ENCODE data around the gene FAM120A. TPM values are rescaled to one million over a fixed set of nuclear protein-coding genes. Genes with fewer than 3 reads are reported as not detected.

FAM120A gene
- total RNA-seq, 1 donor = 185 TPM

DNA sequence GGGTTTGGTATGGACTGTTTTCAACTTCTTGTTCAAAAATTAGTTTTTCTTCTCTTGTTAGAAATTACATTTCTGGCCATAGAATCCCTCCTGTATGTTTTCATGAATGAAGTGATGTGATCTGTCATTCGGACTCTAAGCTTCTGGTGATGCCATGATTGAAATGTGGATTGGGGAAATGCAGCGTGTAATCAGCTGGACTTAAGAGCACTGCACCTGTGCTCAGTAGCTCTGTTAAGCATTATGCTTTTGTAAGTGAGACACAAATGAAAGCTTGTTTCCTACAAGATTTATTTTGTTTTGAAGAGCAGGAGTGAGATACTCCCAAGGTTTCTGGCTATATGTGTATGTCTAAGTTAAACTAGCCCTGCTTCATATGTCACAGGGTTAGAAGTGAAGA is 25.9 kb downstream of the FAM120A start:
- TF ChIP-seq, protein P1, sequence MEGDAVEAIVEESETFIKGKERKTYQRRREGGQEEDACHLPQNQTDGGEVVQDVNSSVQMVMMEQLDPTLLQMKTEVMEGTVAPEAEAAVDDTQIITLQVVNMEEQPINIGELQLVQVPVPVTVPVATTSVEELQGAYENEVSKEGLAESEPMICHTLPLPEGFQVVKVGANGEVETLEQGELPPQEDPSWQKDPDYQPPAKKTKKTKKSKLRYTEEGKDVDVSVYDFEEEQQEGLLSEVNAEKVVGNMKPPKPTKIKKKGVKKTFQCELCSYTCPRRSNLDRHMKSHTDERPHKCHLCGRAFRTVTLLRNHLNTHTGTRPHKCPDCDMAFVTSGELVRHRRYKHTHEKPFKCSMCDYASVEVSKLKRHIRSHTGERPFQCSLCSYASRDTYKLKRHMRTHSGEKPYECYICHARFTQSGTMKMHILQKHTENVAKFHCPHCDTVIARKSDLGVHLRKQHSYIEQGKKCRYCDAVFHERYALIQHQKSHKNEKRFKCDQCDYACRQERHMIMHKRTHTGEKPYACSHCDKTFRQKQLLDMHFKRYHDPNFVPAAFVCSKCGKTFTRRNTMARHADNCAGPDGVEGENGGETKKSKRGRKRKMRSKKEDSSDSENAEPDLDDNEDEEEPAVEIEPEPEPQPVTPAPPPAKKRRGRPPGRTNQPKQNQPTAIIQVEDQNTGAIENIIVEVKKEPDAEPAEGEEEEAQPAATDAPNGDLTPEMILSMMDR (IDR thresholded peaks at IDR 0.05; ENCODE audit: insufficient read depth, low read depth, low read length) = no peak
- no peak for DNase-seq (ENCODE audit: low read depth)
- H3K4me3 ChIP-seq (ENCODE audit: low read depth, low read length) = no peak overlapping the region

DNA sequence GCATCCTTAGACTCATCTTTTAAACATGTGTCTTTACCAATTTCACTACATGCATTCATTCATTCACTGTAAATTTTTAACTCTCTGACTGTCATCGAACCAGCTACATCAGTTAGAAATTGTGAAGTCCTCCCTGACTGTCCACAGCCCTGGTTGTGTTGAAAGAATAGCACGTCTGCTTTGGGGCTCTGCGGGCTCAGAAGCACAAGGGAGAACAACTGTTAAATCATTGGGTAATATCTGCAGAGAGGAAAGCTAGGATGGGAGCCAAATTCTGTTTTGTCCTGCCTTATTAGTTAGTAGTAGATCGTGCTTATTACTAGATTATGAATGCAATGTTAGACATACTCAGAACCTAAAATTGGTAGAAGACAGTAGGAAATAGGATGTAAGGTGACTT is 28.2 kb downstream of the FAM120A start:
- TF ChIP-seq, protein P1 (IDR thresholded peaks at IDR 0.05; ENCODE audit: insufficient read depth, low read depth, low read length) = no peak
- H3K4me3 ChIP-seq (ENCODE audit: low read depth, low read length) = no peak overlapping the region
- peak; percentile 73 for DNase-seq (ENCODE audit: low read depth)

DNA sequence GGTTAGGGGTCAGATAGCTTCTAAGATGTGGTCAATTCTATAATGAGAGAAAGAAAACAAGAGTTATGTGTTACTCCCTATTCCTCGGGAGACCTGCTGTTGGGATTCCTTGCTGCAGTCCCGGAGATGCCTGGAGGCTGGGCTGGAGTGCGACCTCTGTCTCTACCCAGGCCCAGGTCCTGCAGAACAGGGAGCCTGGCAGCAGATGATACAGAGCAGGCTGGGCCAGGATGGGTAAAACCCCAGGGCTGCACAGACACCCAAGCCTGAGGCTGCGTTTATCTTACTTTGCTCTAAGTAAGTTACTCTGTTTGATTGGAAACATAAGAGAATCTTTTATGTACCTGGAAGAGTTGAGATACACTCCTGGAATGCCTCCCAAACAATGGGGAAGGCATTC is 28.8 kb downstream of the FAM120A start:
- DNase-seq (ENCODE audit: low read depth) = no peak
- TF ChIP-seq, protein P1 (IDR thresholded peaks at IDR 0.05; ENCODE audit: insufficient read depth, low read depth, low read length) = no peak
- H3K4me3 ChIP-seq (ENCODE audit: low read depth, low read length) = no peak overlapping the region

DNA sequence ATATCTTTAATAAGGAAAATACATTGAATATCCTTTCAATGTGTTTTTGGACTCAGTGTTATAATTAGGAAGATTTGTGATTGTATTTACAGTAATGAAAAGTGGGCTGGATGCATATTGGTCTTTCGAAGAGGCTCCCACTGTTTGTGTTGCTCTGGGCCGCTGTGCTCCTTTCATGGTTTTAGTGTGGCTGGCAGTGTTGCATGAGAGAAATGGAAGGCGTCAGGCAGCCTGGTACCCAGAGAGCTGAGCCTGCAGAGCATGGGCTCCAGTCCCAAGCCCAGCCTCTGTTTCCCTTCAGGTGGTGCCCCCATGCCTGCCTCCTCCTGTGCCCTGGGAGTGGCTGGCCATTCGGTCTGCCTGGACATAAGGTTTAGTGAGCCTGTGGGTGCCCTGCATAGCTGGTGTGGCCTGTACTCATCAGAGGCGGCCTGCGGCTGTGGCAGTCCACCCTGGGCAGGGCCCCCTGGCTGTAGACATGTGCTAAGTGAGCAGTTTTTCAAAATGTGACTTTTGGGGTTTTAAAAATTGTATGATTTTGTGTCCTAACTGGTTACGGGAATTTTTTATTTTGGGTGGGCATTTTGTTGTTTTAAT is 29.3 kb downstream of the FAM120A start:
- H3K4me3 ChIP-seq (ENCODE audit: low read depth, low read length) = no peak overlapping the region
- TF ChIP-seq, protein P1 (IDR thresholded peaks at IDR 0.05; ENCODE audit: insufficient read depth, low read depth, low read length) = peak; percentile 27
- DNase-seq (ENCODE audit: low read depth) = no peak

DNA sequence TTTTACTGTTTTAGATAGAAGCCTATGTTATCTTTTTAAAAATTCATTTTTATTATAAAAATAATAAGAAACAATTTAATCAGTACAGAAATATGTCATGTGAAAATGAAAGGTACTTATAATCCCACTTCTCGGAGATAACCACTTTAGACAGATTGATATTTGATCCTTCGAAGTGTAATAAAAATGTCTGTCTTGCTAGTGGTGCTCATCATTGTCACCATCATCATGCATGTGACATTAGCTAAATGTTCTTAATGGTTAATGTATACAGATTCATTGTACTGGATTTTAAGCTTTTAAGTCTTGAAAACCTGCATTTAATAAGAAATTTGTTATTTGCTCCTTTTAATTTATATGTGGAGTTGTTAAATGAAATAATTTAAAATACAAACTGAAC is 32.0 kb downstream of the FAM120A start:
- TF ChIP-seq, protein P1 (IDR thresholded peaks at IDR 0.05; ENCODE audit: insufficient read depth, low read depth, low read length) = no peak
- no peak for DNase-seq (ENCODE audit: low read depth)
- H3K4me3 ChIP-seq (ENCODE audit: low read depth, low read length) = no peak overlapping the region

DNA sequence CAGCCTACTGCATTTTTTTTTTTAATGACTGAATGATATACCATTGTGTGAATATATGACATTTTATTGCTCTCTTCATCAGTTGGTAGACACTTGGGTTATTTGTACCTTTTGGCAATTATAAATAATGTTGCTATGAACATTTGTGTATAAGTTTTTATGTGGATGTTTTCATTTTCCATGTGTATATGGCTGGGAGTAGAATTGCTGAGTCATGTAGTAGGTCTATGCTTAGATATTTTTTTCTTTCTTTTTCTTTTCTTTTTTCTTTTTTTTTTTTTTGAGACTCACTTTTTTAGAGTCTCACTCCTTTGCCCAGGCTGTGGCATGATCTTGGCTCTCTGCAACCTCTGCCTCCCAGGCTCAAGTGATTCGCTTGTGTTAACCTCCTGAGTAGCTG is 34.8 kb downstream of the FAM120A start:
- TF ChIP-seq, protein P1 (IDR thresholded peaks at IDR 0.05; ENCODE audit: insufficient read depth, low read depth, low read length) = no peak
- no peak overlapping the region for H3K4me3 ChIP-seq (ENCODE audit: low read depth, low read length)
- peak; percentile 54 for DNase-seq (ENCODE audit: low read depth)

DNA sequence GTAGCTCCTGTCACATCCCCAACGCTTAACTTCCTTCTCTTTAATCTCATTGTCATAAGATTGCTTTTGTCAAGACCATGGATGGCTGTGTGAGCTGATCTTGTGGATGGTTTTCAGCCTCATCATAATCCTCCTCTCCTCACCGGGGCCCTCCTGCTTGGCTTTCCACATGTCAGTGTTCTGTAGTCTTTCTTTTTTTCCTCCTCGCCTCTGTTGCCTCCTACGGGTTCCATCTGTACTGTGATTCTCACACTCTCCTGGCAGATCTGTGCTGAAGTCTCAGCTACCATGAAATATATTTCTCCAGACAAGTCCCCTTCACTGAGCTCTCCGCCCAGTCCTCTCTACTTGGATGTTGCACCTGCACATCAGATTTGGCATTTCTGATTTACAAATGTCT is 36.8 kb downstream of the FAM120A start:
- TF ChIP-seq, protein P1 (IDR thresholded peaks at IDR 0.05; ENCODE audit: insufficient read depth, low read depth, low read length) = no peak
- DNase-seq (ENCODE audit: low read depth) = no peak
- no peak overlapping the region for H3K4me3 ChIP-seq (ENCODE audit: low read depth, low read length)

Data from fibroblast of villous mesenchyme (primary cell).